Endothelial cell of umbilical vein (primary cell): ENCODE results near the gene CFAP97D1.

Experiments used
- EZH2 ChIP-seq: IDR thresholded peaks from 2 replicates; pipeline ENCODE4 v1.6.1; 2012; ENCODE audit warnings: borderline replicate concordance, low read depth, mild to moderate bottlenecking, moderate library complexity, low read length, inconsistent platforms; ENCODE audit not compliant: severe bottlenecking
- FOS ChIP-seq: IDR thresholded peaks from 2 replicates; pipeline ENCODE4 v1.6.1; 2011; ENCODE audit warnings: mild to moderate bottlenecking, low read length, moderate library complexity, borderline replicate concordance; ENCODE audit not compliant: insufficient read depth
- JUN ChIP-seq: IDR thresholded peaks from 2 replicates; pipeline ENCODE4 v1.6.1; 2011; ENCODE audit warnings: borderline replicate concordance, low read depth; ENCODE audit not compliant: insufficient read length, insufficient read depth
- MYC ChIP-seq: IDR thresholded peaks from one replicate; pipeline ENCODE4 v1.6.1; 2011; ENCODE audit warnings: mild to moderate bottlenecking, low read depth, low read length
- POLR2A ChIP-seq: IDR thresholded peaks from 2 replicates; pipeline ENCODE4 v1.6.1; 2012; ENCODE audit warnings: low read depth, mild to moderate bottlenecking, control low read depth, low read length
- POLR2AphosphoS5 ChIP-seq: IDR thresholded peaks from 2 replicates; pipeline ENCODE4 v1.6.1; 2012; ENCODE audit warnings: low read depth, mild to moderate bottlenecking, control low read depth, low read length, moderate library complexity; ENCODE audit not compliant: insufficient read depth
- TF ChIP-seq, protein P1 (sequence below), 2 donors: IDR thresholded peaks; 1 replicate in 1 of 2; 2 replicates in 1 of 2; pipeline ENCODE4 v1.5.1; 2011; ENCODE audit warnings: low read length in 2 of 2, mild to moderate bottlenecking in 2 of 2, moderate library complexity in 2 of 2, control low read depth in 1 of 2, inconsistent platforms in 1 of 2, low read depth in 1 of 2; ENCODE audit not compliant: insufficient read depth in 1 of 2; ENCODE audit errors: extremely low read depth in 1 of 2

DNA sequence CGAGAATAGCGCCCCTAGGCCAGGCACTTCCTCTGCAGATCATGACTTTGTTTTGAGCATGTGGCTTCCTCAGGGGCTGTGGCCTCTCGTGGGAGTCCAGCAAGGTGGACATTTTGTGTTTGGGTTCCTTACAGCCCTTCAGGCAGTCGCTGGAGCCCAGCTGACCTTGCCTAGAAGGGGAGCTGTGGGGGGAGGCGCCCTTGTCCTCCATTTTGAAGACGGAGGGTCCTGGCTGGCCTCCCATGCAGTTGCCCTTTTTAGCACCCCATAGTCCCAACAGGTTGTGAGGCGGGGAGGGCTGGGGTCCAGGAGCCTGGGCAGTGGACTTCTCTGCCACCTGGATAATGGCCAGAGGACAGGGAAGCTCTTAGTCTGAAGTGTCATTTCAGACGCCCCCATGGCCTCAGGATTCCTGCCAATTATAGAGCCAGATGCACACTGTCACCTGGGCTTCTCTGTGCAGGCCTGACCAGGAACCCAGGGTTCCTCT, 23.0 kb upstream of the CFAP97D1 start:
- TF ChIP-seq, protein P1, sequence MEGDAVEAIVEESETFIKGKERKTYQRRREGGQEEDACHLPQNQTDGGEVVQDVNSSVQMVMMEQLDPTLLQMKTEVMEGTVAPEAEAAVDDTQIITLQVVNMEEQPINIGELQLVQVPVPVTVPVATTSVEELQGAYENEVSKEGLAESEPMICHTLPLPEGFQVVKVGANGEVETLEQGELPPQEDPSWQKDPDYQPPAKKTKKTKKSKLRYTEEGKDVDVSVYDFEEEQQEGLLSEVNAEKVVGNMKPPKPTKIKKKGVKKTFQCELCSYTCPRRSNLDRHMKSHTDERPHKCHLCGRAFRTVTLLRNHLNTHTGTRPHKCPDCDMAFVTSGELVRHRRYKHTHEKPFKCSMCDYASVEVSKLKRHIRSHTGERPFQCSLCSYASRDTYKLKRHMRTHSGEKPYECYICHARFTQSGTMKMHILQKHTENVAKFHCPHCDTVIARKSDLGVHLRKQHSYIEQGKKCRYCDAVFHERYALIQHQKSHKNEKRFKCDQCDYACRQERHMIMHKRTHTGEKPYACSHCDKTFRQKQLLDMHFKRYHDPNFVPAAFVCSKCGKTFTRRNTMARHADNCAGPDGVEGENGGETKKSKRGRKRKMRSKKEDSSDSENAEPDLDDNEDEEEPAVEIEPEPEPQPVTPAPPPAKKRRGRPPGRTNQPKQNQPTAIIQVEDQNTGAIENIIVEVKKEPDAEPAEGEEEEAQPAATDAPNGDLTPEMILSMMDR (IDR thresholded peaks at IDR 0.05; ENCODE audit: extremely low read depth in 1 of 2, insufficient read depth in 1 of 2, low read depth in 1 of 2, low read length in 2 of 2), result no peak
- TF ChIP-seq JUN, result no peak
- no peak for TF ChIP-seq POLR2A
- TF ChIP-seq POLR2AphosphoS5, result no peak
- TF ChIP-seq EZH2, result no peak
- no peak for TF ChIP-seq FOS
- TF ChIP-seq MYC, result no peak
